Osteoblast (primary cell): ENCODE results near the gene TSPAN33. TPM values are rescaled to one million over a fixed set of nuclear protein-coding genes. Genes with fewer than 3 reads are reported as not detected.

Source experiments
- DNase-seq: peaks from one replicate; pipeline ENCODE4 v3.0.0; 2011; ENCODE audit warnings: low spot score, mixed read lengths; ENCODE audit not compliant: insufficient read length; ENCODE audit errors: missing footprints
- H2AFZ ChIP-seq: 2 replicates; pipeline ENCODE4 v1.6.0; 2011; ENCODE audit warnings: mild to moderate bottlenecking, low read length
- H3K27ac ChIP-seq: 2 replicates; pipeline ENCODE4 v1.5.1; 2011; ENCODE audit warnings: mild to moderate bottlenecking, low read depth, low read length, moderate library complexity
- H3K27me3 ChIP-seq: 2 replicates; pipeline ENCODE4 v1.6.0; 2012; ENCODE audit warnings: mild to moderate bottlenecking, control low read depth, inconsistent platforms, low read length, moderate library complexity; ENCODE audit not compliant: insufficient read depth
- H3K36me3 ChIP-seq: 2 replicates; pipeline ENCODE4 v1.5.1; 2011; ENCODE audit warnings: mild to moderate bottlenecking, low read length, control low read depth, moderate library complexity; ENCODE audit not compliant: insufficient read depth
- H3K4me1 ChIP-seq: 2 replicates; pipeline ENCODE4 v1.5.1; 2011; ENCODE audit warnings: mild to moderate bottlenecking, low read length, control low read depth, moderate library complexity; ENCODE audit not compliant: insufficient read depth
- H3K4me2 ChIP-seq: 2 replicates; pipeline ENCODE4 v1.6.0; 2011; ENCODE audit warnings: mild to moderate bottlenecking, low read length; ENCODE audit not compliant: insufficient read depth
- H3K4me3 ChIP-seq: fragments of 200-600 bp; sonication (generic); 3 replicates; pipeline ENCODE4 v1.5.1; 2012; ENCODE audit warnings: mild to moderate bottlenecking, low read length, inconsistent platforms; ENCODE audit not compliant: insufficient read depth
- H3K79me2 ChIP-seq: 2 replicates; pipeline ENCODE4 v1.6.0; 2012; ENCODE audit warnings: mild to moderate bottlenecking, low read length, control low read depth, inconsistent platforms; ENCODE audit not compliant: insufficient read depth
- H3K9me3 ChIP-seq: 2 replicates; pipeline ENCODE4 v1.5.1; 2011; ENCODE audit warnings: low read depth, low read length, control low read depth
- H4K20me1 ChIP-seq: 2 replicates; pipeline ENCODE4 v1.6.0; 2012; ENCODE audit warnings: mild to moderate bottlenecking, low read length, control low read depth; ENCODE audit not compliant: insufficient read depth
- total RNA-seq: library from RNA; depleted of rRNA; stranded (reverse); fragments of >200 nt; gene quantifications from 2 replicates; pipeline ENCODE4 v1.2.3, GENCODE V29; 2012
- TF ChIP-seq, protein P1 (sequence below): IDR thresholded peaks from 2 replicates; pipeline ENCODE4 v1.5.1; 2011; ENCODE audit warnings: mild to moderate bottlenecking, low read depth, low read length, moderate library complexity; ENCODE audit errors: extremely low read depth

The TSPAN33 gene
- total RNA-seq, 1 donor: 0.36 TPM

DNA sequence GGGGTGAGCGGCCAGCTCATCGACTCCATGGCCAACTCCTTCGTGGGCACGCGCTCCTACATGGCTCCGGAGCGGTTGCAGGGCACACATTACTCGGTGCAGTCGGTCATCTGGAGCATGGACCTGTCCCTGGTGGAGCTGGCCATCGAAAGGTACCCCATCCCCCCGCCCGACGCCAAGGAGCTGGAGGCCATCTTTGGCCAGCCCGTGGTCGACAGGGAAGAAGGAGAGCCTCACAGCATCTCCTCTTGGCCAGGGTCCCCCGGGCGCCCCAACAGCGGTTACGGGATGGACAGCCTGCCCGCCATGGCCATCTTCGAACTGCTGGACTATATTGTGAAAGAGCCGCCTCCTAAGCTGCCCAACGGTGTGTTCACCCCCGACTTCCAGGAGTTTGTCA is 17.4 kb upstream of the TSPAN33 start:
- TF ChIP-seq, protein P1, sequence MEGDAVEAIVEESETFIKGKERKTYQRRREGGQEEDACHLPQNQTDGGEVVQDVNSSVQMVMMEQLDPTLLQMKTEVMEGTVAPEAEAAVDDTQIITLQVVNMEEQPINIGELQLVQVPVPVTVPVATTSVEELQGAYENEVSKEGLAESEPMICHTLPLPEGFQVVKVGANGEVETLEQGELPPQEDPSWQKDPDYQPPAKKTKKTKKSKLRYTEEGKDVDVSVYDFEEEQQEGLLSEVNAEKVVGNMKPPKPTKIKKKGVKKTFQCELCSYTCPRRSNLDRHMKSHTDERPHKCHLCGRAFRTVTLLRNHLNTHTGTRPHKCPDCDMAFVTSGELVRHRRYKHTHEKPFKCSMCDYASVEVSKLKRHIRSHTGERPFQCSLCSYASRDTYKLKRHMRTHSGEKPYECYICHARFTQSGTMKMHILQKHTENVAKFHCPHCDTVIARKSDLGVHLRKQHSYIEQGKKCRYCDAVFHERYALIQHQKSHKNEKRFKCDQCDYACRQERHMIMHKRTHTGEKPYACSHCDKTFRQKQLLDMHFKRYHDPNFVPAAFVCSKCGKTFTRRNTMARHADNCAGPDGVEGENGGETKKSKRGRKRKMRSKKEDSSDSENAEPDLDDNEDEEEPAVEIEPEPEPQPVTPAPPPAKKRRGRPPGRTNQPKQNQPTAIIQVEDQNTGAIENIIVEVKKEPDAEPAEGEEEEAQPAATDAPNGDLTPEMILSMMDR: no peak
- no peak overlapping the region for H3K27ac ChIP-seq
- no peak for DNase-seq
- no peaks in the 10 kb centered on the region for H3K9me3 ChIP-seq
- no peak overlapping the region for H3K4me3 ChIP-seq
- H2AFZ ChIP-seq: no peak overlapping the region
- H3K36me3 ChIP-seq: no peaks in the 10 kb centered on the region
- no peak overlapping the region for H3K4me2 ChIP-seq
- no peaks in the 10 kb centered on the region for H3K79me2 ChIP-seq
- peaks cover 23% of the 10 kb centered on the region for H3K27me3 ChIP-seq
- H3K4me1 ChIP-seq: no peaks in the 10 kb centered on the region
- H4K20me1 ChIP-seq: no peaks in the 10 kb centered on the region

DNA sequence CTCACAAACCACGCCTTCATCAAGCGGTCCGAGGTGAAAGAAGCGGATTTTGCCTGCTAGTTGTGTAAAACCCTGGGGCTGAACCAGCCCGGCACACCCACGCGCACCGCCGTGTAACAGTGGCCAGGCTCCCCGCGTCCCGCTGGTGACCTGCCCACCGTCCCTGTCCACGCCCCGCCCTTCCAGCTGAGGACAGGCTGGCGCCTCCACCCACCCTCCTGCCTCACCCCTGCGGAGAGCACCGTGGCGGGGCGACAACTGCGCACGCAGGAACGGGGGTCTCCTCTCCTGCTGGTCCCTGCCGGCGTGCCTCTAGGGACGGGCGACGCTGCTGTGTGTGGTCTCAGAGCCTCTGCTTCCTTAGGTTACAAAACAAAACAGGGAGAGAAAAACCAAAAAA is 16.9 kb upstream of the TSPAN33 start:
- H3K9me3 ChIP-seq: no peaks in the 10 kb centered on the region
- DNase-seq: no peak

DNA sequence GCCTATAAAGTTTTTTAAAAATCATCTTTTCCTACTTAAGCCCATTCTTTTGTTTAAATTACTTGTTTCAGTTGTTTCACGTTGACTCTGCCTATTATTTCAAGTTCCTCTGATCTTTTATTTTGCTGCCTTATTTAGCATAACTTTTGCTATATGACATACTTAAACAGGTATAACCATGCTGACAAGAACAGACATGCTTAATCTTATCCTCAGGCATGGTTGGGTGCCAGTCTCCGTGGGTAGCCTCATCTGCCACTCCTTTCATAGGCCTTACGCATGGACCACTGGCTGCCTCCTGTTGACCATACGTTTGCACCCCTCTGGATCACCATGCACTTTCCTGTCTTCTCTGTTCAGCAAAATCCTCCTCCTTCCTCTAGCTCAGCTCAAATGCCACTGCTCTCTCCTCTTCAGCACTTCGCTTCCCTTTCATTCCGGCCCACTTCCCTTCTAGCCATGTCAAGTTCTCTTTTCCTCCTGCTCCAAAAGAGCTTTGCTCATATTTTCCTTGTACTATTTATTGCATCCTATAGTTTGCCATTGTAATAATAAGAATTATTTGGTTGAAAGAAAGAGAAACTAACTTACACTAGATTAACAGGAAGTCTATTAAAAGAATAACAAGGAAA is 10.0 kb upstream of the TSPAN33 start:
- Histone ChIP-seq H3K9me3 (no peaks in the 10 kb centered on the region), H3K4me2 (no peak overlapping the region), H4K20me1 (no peaks in the 10 kb centered on the region), H3K79me2 (no peaks in the 10 kb centered on the region), H3K27ac (no peak overlapping the region), H3K27me3 (peaks cover 20% of the 10 kb centered on the region), H3K36me3 (no peaks in the 10 kb centered on the region), H3K4me1 (no peaks in the 10 kb centered on the region), H2AFZ (no peak overlapping the region), H3K4me3 (no peak overlapping the region)
- DNase-seq: no peak
- TF ChIP-seq, protein P1: no peak

More for the DNA sequence above, 16.9 kb upstream of the TSPAN33 start:
- Histone ChIP-seq H3K79me2 (no peaks in the 10 kb centered on the region), H2AFZ (no peak overlapping the region), H3K4me3 (no peak overlapping the region), H3K27me3 (peaks cover 27% of the 10 kb centered on the region), H3K36me3 (no peaks in the 10 kb centered on the region), H3K4me1 (no peaks in the 10 kb centered on the region), H4K20me1 (no peaks in the 10 kb centered on the region), H3K27ac (no peak overlapping the region), H3K4me2 (no peak overlapping the region)
- TF ChIP-seq, protein P1: no peak

DNA sequence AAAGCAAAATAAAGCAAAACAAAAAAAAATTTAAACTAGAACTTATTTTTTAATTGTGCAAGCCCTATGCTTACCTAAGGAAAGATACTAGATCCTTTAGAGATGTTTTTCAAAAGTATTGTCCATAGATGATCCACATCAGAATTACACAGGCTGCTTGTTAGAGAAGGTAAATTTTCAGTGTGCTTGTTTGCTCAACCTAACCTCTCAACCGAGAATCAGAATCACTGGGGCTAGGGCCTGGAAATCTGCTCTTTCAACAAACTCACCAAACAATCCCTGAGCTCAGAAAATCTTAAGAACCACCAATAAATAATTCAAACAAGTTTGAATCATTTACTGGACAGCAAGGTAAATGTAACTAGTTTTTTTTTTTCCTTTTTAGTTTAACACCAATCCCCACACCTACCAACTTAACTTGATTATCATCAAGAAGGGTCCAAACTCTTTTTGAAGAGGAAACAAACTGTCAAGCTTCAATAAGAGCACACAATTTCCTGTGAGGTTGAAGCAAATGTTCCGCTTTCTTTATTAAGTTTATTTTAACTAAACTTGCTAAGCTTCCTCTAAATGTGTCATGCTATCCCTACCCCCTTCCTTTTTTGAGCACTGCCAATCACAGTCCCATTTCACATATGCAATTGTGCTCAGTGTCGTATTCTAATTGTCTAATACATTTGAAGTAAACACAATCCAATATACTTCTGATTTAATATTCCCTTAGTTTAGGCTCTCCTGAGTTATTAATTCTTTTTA is 7.4 kb upstream of the TSPAN33 start:
- DNase-seq: no peak
- H3K4me1 ChIP-seq: no peaks in the 10 kb centered on the region
- no peak overlapping the region for H3K4me2 ChIP-seq
- no peaks in the 10 kb centered on the region for H4K20me1 ChIP-seq
- no peaks in the 10 kb centered on the region for H3K9me3 ChIP-seq
- no peaks in the 10 kb centered on the region for H3K36me3 ChIP-seq
- H2AFZ ChIP-seq: no peak overlapping the region
- H3K27ac ChIP-seq: no peak overlapping the region
- peaks cover 21% of the 10 kb centered on the region for H3K27me3 ChIP-seq
- H3K4me3 ChIP-seq: no peak overlapping the region
- TF ChIP-seq, protein P1: no peak
- no peaks in the 10 kb centered on the region for H3K79me2 ChIP-seq
